K562 (cell line): Measurements from ENCODE around the gene DAPK2. TPM values are rescaled to one million over a fixed set of nuclear protein-coding genes. Genes with fewer than 3 reads are reported as not detected.

Experiments
- ARID3B ChIP-seq: fragments of 250-450 bp; sonication (Bioruptor Pico); IDR thresholded peaks from 2 replicates; pipeline ENCODE4 v1.4.0; 2020; ENCODE audit warnings: borderline replicate concordance
- CBX8 ChIP-seq: fragments of 200-600 bp; sonication (generic); IDR thresholded peaks from 2 replicates; pipeline ENCODE4 v1.6.1; 2012; ENCODE audit warnings: borderline replicate concordance, mixed run types, low read depth, mild to moderate bottlenecking, moderate library complexity, mixed read lengths, low read length, control low read depth, inconsistent platforms; ENCODE audit not compliant: poor library complexity, severe bottlenecking; ENCODE audit errors: extremely low read depth
- CHD4 ChIP-seq: fragments of 200-600 bp; sonication (generic); IDR thresholded peaks from 3 replicates; pipeline ENCODE4 v1.6.1; 2012; ENCODE audit warnings: low read depth, mild to moderate bottlenecking, mixed read lengths, low read length, inconsistent platforms; ENCODE audit not compliant: insufficient read depth, insufficient replicate concordance, poor library complexity, severe bottlenecking
- CREB3 ChIP-seq: fragments of 450-650 bp; conservative IDR thresholded peaks from 2 replicates; pipeline ENCODE4 v1.6.1; 2016; ENCODE audit warnings: missing genetic modification characterization, low read depth, mild to moderate bottlenecking, missing compliant biosample characterization, moderate library complexity
- FOXJ2 ChIP-seq: fragments of 200-800 bp; sonication (Bioruptor generic); IDR thresholded peaks from 2 replicates; pipeline ENCODE4 v1.6.1; 2016; ENCODE audit warnings: missing genetic modification characterization, missing compliant biosample characterization
- FOXP4 ChIP-seq: sonication (generic); formaldehyde crosslinking; IDR thresholded peaks from 2 replicates; pipeline ENCODE4 v1.8.0; 2022; ENCODE audit warnings: mild to moderate bottlenecking, missing genetic modification reagents, borderline replicate concordance
- HDAC2 ChIP-seq: fragments of 450-650 bp; IDR thresholded peaks from 2 replicates; pipeline ENCODE4 v1.6.1; 2016; ENCODE audit warnings: mild to moderate bottlenecking
- HLTF ChIP-seq: fragments of 450-650 bp; IDR thresholded peaks from 2 replicates; pipeline ENCODE4 v1.6.1; 2016
- MEF2D ChIP-seq: conservative IDR thresholded peaks from 2 replicates; pipeline ENCODE4 v1.6.1; 2016; ENCODE audit warnings: low read depth, missing genetic modification characterization, missing compliant biosample characterization
- NR0B1 ChIP-seq: fragments of 450-650 bp; IDR thresholded peaks from one replicate; pipeline ENCODE4 v1.6.1; 2018; ENCODE audit warnings: mild to moderate bottlenecking, moderate library complexity; ENCODE audit not compliant: partially characterized antibody
- PCBP1 ChIP-seq: fragments of 200-400 bp; formaldehyde crosslinking; IDR thresholded peaks from 2 replicates; pipeline ENCODE4 v1.6.1; 2018; ENCODE audit warnings: mild to moderate bottlenecking, low read depth, low read length; ENCODE audit not compliant: poor library complexity, severe bottlenecking
- PML ChIP-seq: IDR thresholded peaks from 2 replicates; pipeline ENCODE4 v1.6.1; 2012; ENCODE audit warnings: low read length, inconsistent platforms
- POLR2A ChIP-seq: fragments of 450-650 bp; conservative IDR thresholded peaks from 2 replicates; pipeline ENCODE4 v1.6.1; 2016
- PTBP1 ChIP-seq: fragments of 200-400 bp; formaldehyde crosslinking; IDR thresholded peaks from 2 replicates; pipeline ENCODE4 v1.6.1; 2017; ENCODE audit warnings: low read depth, low read length
- RBM39 ChIP-seq: fragments of 200-400 bp; formaldehyde crosslinking; optimal IDR thresholded peaks from 2 replicates; pipeline ENCODE3; 2018; ENCODE audit warnings: low read depth, low read length
- RCOR1 ChIP-seq, 2 experiments: IDR thresholded peaks; 2 replicates each; pipeline ENCODE4 v1.6.1; 2012; ENCODE audit warnings: low read depth in 2 of 2, low read length in 2 of 2, borderline replicate concordance in 1 of 2, improper control_type of control experiment in 1 of 2
- RUNX1 ChIP-seq: sonication (generic); IDR thresholded peaks from 2 replicates; pipeline ENCODE4 v1.6.1; 2016; ENCODE audit warnings: antibody characterized with exemption, low read depth
- STAG1 ChIP-seq: sonication (generic); formaldehyde crosslinking; IDR thresholded peaks from 2 replicates; pipeline ENCODE4 v1.5.0; 2020; ENCODE audit warnings: missing genetic modification reagents, borderline replicate concordance
- USF1 ChIP-seq: sonication (generic); formaldehyde crosslinking; IDR thresholded peaks from 2 replicates; pipeline ENCODE4 v1.9.0; 2022; ENCODE audit warnings: mild to moderate bottlenecking, missing genetic modification reagents
- ZFX ChIP-seq: sonication (generic); formaldehyde crosslinking; IDR thresholded peaks from 2 replicates; pipeline ENCODE4 v1.8.0; 2022; ENCODE audit warnings: mild to moderate bottlenecking, missing genetic modification reagents, moderate library complexity
- ZNF212 ChIP-seq: fragments of 450-650 bp; formaldehyde crosslinking; IDR thresholded peaks from 2 replicates; pipeline ENCODE4 v1.4.0; 2020; ENCODE audit warnings: mild to moderate bottlenecking
- polyA plus RNA-seq, 8 experiments: library from polyadenylated mRNA; depleted of rRNA in 4 of 8; stranded (reverse) in 5 of 8; unstranded in 3 of 8; fragments of >200 nt; fragmentation: Nextera tagmentation in 2 of 8; fragmentation: Illumina TruSeq in 1 of 8; extraction: Ambion mirVana in 2 of 8; extraction: Trizol in 1 of 8; gene quantifications; 2 replicates each; pipeline versions ENCODE4 v1.2.1 to v1.2.3, GENCODE V29; 2011 to 2014; ENCODE audit warnings: inconsistent platforms in 1 of 8, missing spikeins in 1 of 8
- total RNA-seq, 7 experiments: library from RNA; depleted of rRNA in 6 of 7; stranded (reverse); fragments of >200 nt in 6 of 7; fragmentation: Illumina TruSeq in 2 of 7; extraction: Trizol in 2 of 7; gene quantifications; 2 replicates each; pipeline versions ENCODE4 v1.2.1 to v1.2.3, GENCODE V29; 2011 to 2021; ENCODE audit warnings: low replicate concordance in 1 of 7

DAPK2 gene
- total and polyA plus RNA-seq, 9 of the 15 experiments (the other 6 are each of a cell fraction or from before 2014, with no cell fraction given) = 0.14 to 5.2 (median 2.2) TPM

- TF ChIP-seq CREB3 = 0 out of 2 replicates have a peak, but pooled peaks have one; percentile 48
- TF ChIP-seq ZNF212 (CRISPR knock-in tag) = no peak
- TF ChIP-seq CBX8 = no peak
- TF ChIP-seq STAG1 (CRISPR knock-in tag) = peak; percentile 81; the same call in 1 of the 2 replicates
- TF ChIP-seq HDAC2 = peak; percentile 90; the same call in 1 of the 2 replicates
- TF ChIP-seq PTBP1 = no peak
- peak; percentile 13; the same call in 1 of the 2 replicates for TF ChIP-seq USF1 (CRISPR knock-in tag)
- no peak for TF ChIP-seq ARID3B (CRISPR knock-in tag)
- no peak for TF ChIP-seq CHD4
- no peak for TF ChIP-seq RBM39
- no peak for TF ChIP-seq NR0B1
- peak; percentile 41; the same call in 1 of the 2 replicates for TF ChIP-seq ZFX (CRISPR knock-in tag)
- no peak for TF ChIP-seq HLTF
- TF ChIP-seq PML = no peak
- peak in 1 of 2 experiments; percentile 84; a peak in 2 of 4 replicates for TF ChIP-seq RCOR1 (IDR thresholded peaks at IDR 0.05; ENCODE audit: borderline replicate concordance in 1 of 2, low read depth in 2 of 2, low read length in 2 of 2)
- TF ChIP-seq PCBP1 = no peak
- TF ChIP-seq RUNX1 = no peak
- TF ChIP-seq FOXP4 (CRISPR knock-in tag) = peak; percentile 92; the same call in 1 of the 2 replicates
- peak; percentile 86 for TF ChIP-seq MEF2D (tag)
- TF ChIP-seq POLR2A = no peak
- peak; percentile 52; the same call in 1 of the 2 replicates for TF ChIP-seq FOXJ2 (tag)
Measured at GRCh38 chr15:63870487-63871209, 175.6 kb downstream of the DAPK2 start (continued).
